GM10847 (cell line): ENCODE data around the gene KCNB1.

ENCODE experiments used
- POLR2A ChIP-seq: IDR thresholded peaks from 2 replicates; pipeline ENCODE4 v1.6.1; 2011; ENCODE audit not compliant: insufficient read length; ENCODE audit errors: extremely low read depth

Gene KCNB1

GRCh38 chr20:49482173-49482572 lies 295 bp downstream of the KCNB1 start:
- no peak for TF ChIP-seq POLR2A

- no peak for TF ChIP-seq POLR2A
Measured at GRCh38 chr20:49481116-49481515, 1.4 kb downstream of the KCNB1 start.

GRCh38 chr20:49480236-49480635 lies 2.2 kb downstream of the KCNB1 start:
- no peak for TF ChIP-seq POLR2A

GRCh38 chr20:49479785-49480184 lies 2.7 kb downstream of the KCNB1 start:
- TF ChIP-seq POLR2A, result no peak

- TF ChIP-seq POLR2A, result no peak
Measured at GRCh38 chr20:49478754-49479689, 3.4 kb downstream of the KCNB1 start.

GRCh38 chr20:49478266-49478665 lies 4.2 kb downstream of the KCNB1 start:
- TF ChIP-seq POLR2A, result no peak

- no peak for TF ChIP-seq POLR2A
Measured at GRCh38 chr20:49477200-49477599, 5.3 kb downstream of the KCNB1 start.

GRCh38 chr20:49476016-49476355 lies 6.5 kb downstream of the KCNB1 start:
- no peak for TF ChIP-seq POLR2A

- TF ChIP-seq POLR2A, result no peak
Measured at GRCh38 chr20:49475292-49476015, 7.0 kb downstream of the KCNB1 start.

- no peak for TF ChIP-seq POLR2A
Measured at GRCh38 chr20:49471397-49471796, 11.1 kb downstream of the KCNB1 start.

- no peak for TF ChIP-seq POLR2A
Measured at GRCh38 chr20:49470922-49471321, 11.5 kb downstream of the KCNB1 start.

GRCh38 chr20:49469060-49469459 lies 13.4 kb downstream of the KCNB1 start:
- no peak for TF ChIP-seq POLR2A

- no peak for TF ChIP-seq POLR2A
Measured at GRCh38 chr20:49468412-49468811, 14.1 kb downstream of the KCNB1 start.

GRCh38 chr20:49466114-49466912 lies 16.2 kb downstream of the KCNB1 start:
- TF ChIP-seq POLR2A, result no peak

- TF ChIP-seq POLR2A, result no peak
Measured at GRCh38 chr20:49464556-49464955, 17.9 kb downstream of the KCNB1 start.
